Measurements from ENCODE around the gene SFXN3. TPM values are rescaled to one million over a fixed set of nuclear protein-coding genes. Genes with fewer than 3 reads are reported as not detected.

Gene SFXN3
- total RNA-seq, 4 donors from 2014 or later: 35.8 to 56.8 (median 43.3) TPM

GRCh38 chr10:101003639-101004206, 27.3 kb upstream of the SFXN3 start:
- intact Hi-C loops (cut with DNase I): no loop called here
- Histone ChIP-seq H3K4me3 (replicated peaks in 1 of 3) (no peak overlapping the region), H3K4me1 (peaks cover 20 to 27% of the 10 kb centered on the region in 2 donors), H3K36me3 (peaks cover 35 to 36% of the 10 kb centered on the region in 2 donors), H3K9me3 (no peaks in the 10 kb centered on the region), H3K27ac (no peak overlapping the region), H3K27me3 (no peaks in the 10 kb centered on the region)
- WGBS, 2 donors: 94% methylated on average over 14 to 15 of the region's 18 CpGs
- TF ChIP-seq CTCF (IDR thresholded peaks at IDR 0.05) (no peak), POLR2A (IDR thresholded peaks at IDR 0.05) (no peak)
- no peak for DNase-seq

- H3K27ac ChIP-seq: no peak overlapping the region
- no peak for DNase-seq
- WGBS, 2 donors: 81 to 91% methylated on average over 23 of the region's 23 CpGs
- intact Hi-C loops (cut with DNase I): no loop called here
- H3K4me3 ChIP-seq (replicated peaks in 1 of 3): no peak overlapping the region
- no peaks in the 10 kb centered on the region for H3K27me3 ChIP-seq
- H3K36me3 ChIP-seq: peaks cover 35 to 36% of the 10 kb centered on the region in 2 donors
- TF ChIP-seq POLR2A (IDR thresholded peaks at IDR 0.05) (no peak), CTCF (IDR thresholded peaks at IDR 0.05) (no peak)
- H3K4me1 ChIP-seq: peaks cover 16 to 24% of the 10 kb centered on the region in 2 donors
- no peaks in the 10 kb centered on the region for H3K9me3 ChIP-seq
Measured at GRCh38 chr10:101005361-101005760, 25.7 kb upstream of the SFXN3 start.

- DNase-seq: no peak
- intact Hi-C loops (cut with DNase I): no loop called here
- Histone ChIP-seq H3K36me3 (peaks cover 35 to 36% of the 10 kb centered on the region in 2 donors), H3K4me3 (replicated peaks in 1 of 3) (no peak overlapping the region), H3K9me3 (no peaks in the 10 kb centered on the region), H3K27ac (no peak overlapping the region), H3K27me3 (no peaks in the 10 kb centered on the region), H3K4me1 (peaks cover 9 to 18% of the 10 kb centered on the region in 2 donors)
- WGBS, 2 donors: 95 to 97% methylated on average over 4 of the region's 4 CpGs
- TF ChIP-seq POLR2A (IDR thresholded peaks at IDR 0.05): no peak
Measured at GRCh38 chr10:101005869-101006567, 25.0 kb upstream of the SFXN3 start.

- DNase-seq: no peak
- Histone ChIP-seq H3K4me1 (peaks cover 3 to 11% of the 10 kb centered on the region in 2 donors), H3K36me3 (peaks cover 35 to 36% of the 10 kb centered on the region in 2 donors)
Measured at GRCh38 chr10:101006593-101007098, 24.4 kb upstream of the SFXN3 start.

GRCh38 chr10:101007099-101007711, 23.8 kb upstream of the SFXN3 start:
- peaks cover 0 to 6% of the 10 kb centered on the region in 2 donors for H3K4me1 ChIP-seq

More at GRCh38 chr10:101006593-101007098, 24.4 kb upstream of the SFXN3 start:
- no peaks in the 10 kb centered on the region for H3K9me3 ChIP-seq
- H3K4me3 ChIP-seq (replicated peaks in 1 of 3): no peak overlapping the region
- H3K27ac ChIP-seq: no peak overlapping the region
- H3K27me3 ChIP-seq: no peaks in the 10 kb centered on the region
- TF ChIP-seq CTCF (IDR thresholded peaks at IDR 0.05): no peak
- intact Hi-C loops (cut with DNase I): no loop called here
- WGBS, 2 donors: 88 to 91% methylated on average over 21 to 33 of the region's 33 CpGs

More at GRCh38 chr10:101007099-101007711, 23.8 kb upstream of the SFXN3 start:
- intact Hi-C loops (cut with DNase I): no loop called here
- H3K27me3 ChIP-seq: no peaks in the 10 kb centered on the region
- TF ChIP-seq POLR2A (IDR thresholded peaks at IDR 0.05) (no peak), CTCF (IDR thresholded peaks at IDR 0.05) (no peak)
- H3K27ac ChIP-seq: no peak overlapping the region
- DNase-seq: peak; percentile 27 to 31
- H3K9me3 ChIP-seq: no peaks in the 10 kb centered on the region
- WGBS, 2 donors: 54 to 70% methylated on average over 9 to 10 of the region's 11 CpGs
- peaks cover 35 to 36% of the 10 kb centered on the region in 2 donors for H3K36me3 ChIP-seq
- no peak overlapping the region for H3K4me3 ChIP-seq (replicated peaks in 1 of 3)
